Vagina (tissue), 2 donors: ENCODE data around the gene RNASE13. TPM values are rescaled to one million over a fixed set of nuclear protein-coding genes. Genes with fewer than 3 reads are reported as not detected.

ENCODE experiments used
- DNase-seq, 2 donors: peaks; one replicate each; pipeline ENCODE4 v3.0.0-alpha.2; 2017; ENCODE audit errors: extremely low spot score in 2 of 2
- H3K27ac ChIP-seq: fragments of 200-600 bp; sonication (generic); one replicate; pipeline ENCODE4 v1.5.1; 2019
- H3K27me3 ChIP-seq: fragments of 200-600 bp; sonication (generic); one replicate; pipeline ENCODE4 v1.5.1; 2019
- H3K36me3 ChIP-seq, 2 donors: fragments of 200-600 bp; sonication (generic); one replicate each; pipeline ENCODE4 v1.5.1; 2017 to 2019
- H3K4me1 ChIP-seq: fragments of 200-600 bp; sonication (generic); one replicate; pipeline ENCODE4 v1.5.1; 2019
- H3K4me3 ChIP-seq, 2 donors: fragments of 200-600 bp; sonication (generic); 1 replicate in 1 of 2; 2 replicates in 1 of 2; pipeline ENCODE4 v1.5.1; 2016 to 2019
- H3K9me3 ChIP-seq: fragments of 200-600 bp; sonication (generic); one replicate; pipeline ENCODE4 v1.5.1; 2019
- POLR2A ChIP-seq, 2 donors: fragments of 450-650 bp; IDR thresholded peaks; one replicate each; pipeline ENCODE4 v1.6.1; 2017; ENCODE audit warnings: antibody characterized with exemption in 2 of 2, mild to moderate bottlenecking in 2 of 2, moderate library complexity in 2 of 2
- POLR2AphosphoS5 ChIP-seq, 2 donors: sonication (generic); formaldehyde crosslinking; IDR thresholded peaks; one replicate each; pipeline ENCODE4 v1.9.0; 2017; ENCODE audit warnings: antibody characterized with exemption in 2 of 2, mild to moderate bottlenecking in 2 of 2, low read depth in 1 of 2; ENCODE audit not compliant: insufficient read depth in 1 of 2
- intact Hi-C: fragments of 100-400 bp; cut with DNase I; formaldehyde crosslinking; loops from one replicate; pipeline ENCODE4 v1.15.1; 2023
- total RNA-seq: library from RNA; depleted of rRNA; stranded (reverse); fragments of >200 nt; gene quantifications from one replicate; pipeline ENCODE4 v1.2.3, GENCODE V29; 2016
- TF ChIP-seq, protein P1 (sequence below), 3 experiments: fragments of 450-650 bp in 2 of 3; fragments of 200-600 bp in 1 of 3; sonication (generic) in 1 of 3; IDR thresholded peaks; one replicate each; pipeline ENCODE4 v1.5.1; 2017 to 2019; ENCODE audit warnings: antibody characterized with exemption in 3 of 3, mild to moderate bottlenecking in 2 of 3, moderate library complexity in 2 of 3

RNASE13 gene
- total RNA-seq, 1 donor from 2014 or later, result not detected

DNA sequence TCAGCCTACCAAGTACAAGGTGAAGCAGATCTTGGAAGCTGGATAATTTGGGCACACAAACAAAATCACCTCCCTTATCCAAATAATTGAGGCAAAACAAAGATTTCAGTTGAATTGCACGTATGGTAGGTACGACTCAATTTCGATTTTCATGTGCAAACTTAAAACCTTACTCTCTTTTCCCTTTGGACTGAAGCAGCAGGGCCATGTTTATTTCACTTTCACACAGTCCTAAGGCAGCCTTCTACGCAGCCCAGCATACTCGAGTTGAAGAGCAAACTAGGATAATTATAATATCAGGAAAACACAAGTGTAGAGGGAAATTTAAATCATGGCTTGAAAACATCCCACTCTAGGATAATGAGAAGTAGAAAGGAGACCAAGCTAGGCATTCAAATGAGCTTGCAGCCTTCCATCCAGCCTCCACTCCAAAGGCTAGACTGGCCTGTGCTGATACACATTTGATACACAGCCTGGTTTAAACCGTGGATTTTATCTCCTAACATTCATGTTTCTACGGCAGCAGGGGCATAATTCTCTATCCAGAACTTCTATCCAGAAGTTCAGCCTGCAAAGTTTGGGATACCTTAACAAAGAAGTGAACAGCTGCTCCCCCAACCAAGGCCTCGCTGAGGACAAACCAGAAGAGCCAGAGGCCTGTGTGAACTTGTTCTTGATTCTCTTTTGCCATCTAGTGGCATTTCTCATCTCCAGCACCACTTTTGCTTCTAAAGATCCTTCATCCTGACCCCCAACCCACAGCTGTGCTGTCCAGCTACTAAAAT lies 5.2 kb upstream of the RNASE13 start:
- peaks cover 51% of the 10 kb centered on the region for H3K4me1 ChIP-seq
- no peaks in the 10 kb centered on the region for H3K36me3 ChIP-seq
- no peaks in the 10 kb centered on the region for H3K27me3 ChIP-seq
- peak overlapping the region in 1 of 2 donors; percentile 9 for H3K4me3 ChIP-seq
- peak overlapping the region; percentile 88 for H3K27ac ChIP-seq
- DNase-seq, result no peak
- intact Hi-C loops, result loop anchor here (2.0 to 5.0 kb wide), 2 partner anchors 25 to 37 kb away; no protein-coding TSS in a partner anchor
- no peaks in the 10 kb centered on the region for H3K9me3 ChIP-seq
- TF ChIP-seq POLR2A (IDR thresholded peaks at IDR 0.05), result no peak
- peak in 1 of 2 donors; percentile 64 for TF ChIP-seq POLR2AphosphoS5 (IDR thresholded peaks at IDR 0.05; ENCODE audit: insufficient read depth in 1 of 2, low read depth in 1 of 2)
- TF ChIP-seq, protein P1, sequence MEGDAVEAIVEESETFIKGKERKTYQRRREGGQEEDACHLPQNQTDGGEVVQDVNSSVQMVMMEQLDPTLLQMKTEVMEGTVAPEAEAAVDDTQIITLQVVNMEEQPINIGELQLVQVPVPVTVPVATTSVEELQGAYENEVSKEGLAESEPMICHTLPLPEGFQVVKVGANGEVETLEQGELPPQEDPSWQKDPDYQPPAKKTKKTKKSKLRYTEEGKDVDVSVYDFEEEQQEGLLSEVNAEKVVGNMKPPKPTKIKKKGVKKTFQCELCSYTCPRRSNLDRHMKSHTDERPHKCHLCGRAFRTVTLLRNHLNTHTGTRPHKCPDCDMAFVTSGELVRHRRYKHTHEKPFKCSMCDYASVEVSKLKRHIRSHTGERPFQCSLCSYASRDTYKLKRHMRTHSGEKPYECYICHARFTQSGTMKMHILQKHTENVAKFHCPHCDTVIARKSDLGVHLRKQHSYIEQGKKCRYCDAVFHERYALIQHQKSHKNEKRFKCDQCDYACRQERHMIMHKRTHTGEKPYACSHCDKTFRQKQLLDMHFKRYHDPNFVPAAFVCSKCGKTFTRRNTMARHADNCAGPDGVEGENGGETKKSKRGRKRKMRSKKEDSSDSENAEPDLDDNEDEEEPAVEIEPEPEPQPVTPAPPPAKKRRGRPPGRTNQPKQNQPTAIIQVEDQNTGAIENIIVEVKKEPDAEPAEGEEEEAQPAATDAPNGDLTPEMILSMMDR (IDR thresholded peaks at IDR 0.05), result peak; percentile 19 to 68 (median 61)

DNA sequence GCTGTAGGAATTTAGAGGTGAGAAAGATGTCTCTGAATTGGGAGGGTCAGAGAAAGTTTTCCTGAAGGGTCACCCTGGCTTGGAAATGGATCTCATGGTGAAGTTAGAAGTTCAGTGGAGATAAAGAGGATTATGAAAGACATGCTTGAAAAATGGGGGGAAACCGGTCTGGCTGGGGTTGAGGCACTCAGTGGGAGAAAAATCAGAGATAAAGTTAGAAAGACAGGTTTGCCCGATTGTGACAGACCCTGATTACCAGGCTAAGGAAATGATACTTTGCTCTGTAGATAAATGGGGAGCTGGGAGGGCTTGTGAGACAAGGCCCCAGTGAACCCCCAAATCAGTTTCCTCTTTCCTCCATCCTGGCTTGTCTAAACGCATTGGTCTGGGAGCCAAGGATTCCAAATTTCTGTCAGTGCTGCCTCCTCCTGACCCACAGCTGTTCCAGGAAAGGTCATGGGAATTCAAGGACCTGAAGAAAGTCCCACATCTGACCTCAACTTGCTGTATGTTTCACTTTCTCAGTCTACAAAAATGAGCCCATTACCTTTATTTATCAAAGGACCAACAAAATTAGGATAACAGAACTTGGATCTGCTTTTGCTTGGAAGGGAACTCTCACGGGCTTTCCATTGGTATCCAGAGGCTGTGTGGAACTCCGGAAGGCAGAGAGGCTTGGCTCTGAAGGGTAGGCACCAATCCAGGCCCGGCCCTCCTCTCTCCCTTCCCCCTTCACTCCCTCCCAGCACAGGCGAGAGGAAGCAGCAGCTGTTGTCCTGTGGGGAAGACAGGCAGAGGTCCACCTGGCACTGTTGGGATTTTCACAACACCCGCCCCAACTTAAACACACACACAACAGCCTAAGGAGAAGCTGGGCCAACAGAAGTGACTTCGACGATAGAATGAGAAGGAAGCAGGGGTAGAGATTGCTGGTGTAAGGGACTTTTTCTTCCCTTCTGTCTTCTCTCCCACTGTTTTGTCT lies 4.1 kb upstream of the RNASE13 start:
- peak in 1 of 2 donors; percentile 97 for DNase-seq
- TF ChIP-seq POLR2A (IDR thresholded peaks at IDR 0.05) (no peak), POLR2AphosphoS5 (IDR thresholded peaks at IDR 0.05; ENCODE audit: insufficient read depth in 1 of 2, low read depth in 1 of 2) (peak; percentile 76 to 77)
- TF ChIP-seq, protein P1 (IDR thresholded peaks at IDR 0.05), result no peak
- peak overlapping the region in 1 of 2 donors; percentile 9 for H3K4me3 ChIP-seq
- peaks cover 59% of the 10 kb centered on the region for H3K4me1 ChIP-seq
- peak overlapping the region; percentile 88 for H3K27ac ChIP-seq
- intact Hi-C loops, result no loop called here
- H3K9me3 ChIP-seq, result no peaks in the 10 kb centered on the region
- H3K27me3 ChIP-seq, result no peaks in the 10 kb centered on the region
- no peaks in the 10 kb centered on the region for H3K36me3 ChIP-seq

DNA sequence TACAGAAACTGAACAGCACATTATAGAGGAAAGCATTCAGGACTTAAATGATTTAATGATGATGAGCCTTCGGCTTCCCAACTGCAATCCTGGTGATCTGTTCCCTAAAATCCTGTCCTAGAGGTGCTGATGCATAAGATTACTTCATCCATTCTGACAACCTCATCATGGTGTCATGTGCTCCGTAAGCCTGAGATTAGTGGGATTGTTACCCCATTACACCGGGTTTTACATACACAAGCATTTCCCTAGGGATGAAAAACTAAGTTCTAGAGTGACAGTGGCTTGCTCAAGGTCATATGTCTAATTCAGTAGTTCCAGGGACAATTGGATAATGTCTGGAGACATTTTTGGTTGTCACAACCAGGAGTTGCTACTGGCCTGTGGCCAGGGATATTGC lies 2.5 kb upstream of the RNASE13 start:
- Histone ChIP-seq H3K9me3 (no peaks in the 10 kb centered on the region), H3K4me1 (peaks cover 43% of the 10 kb centered on the region), H3K27ac (peak overlapping the region; percentile 88), H3K27me3 (no peaks in the 10 kb centered on the region), H3K36me3 (no peaks in the 10 kb centered on the region), H3K4me3 (no peak overlapping the region)
- DNase-seq, result no peak
- TF ChIP-seq, protein P1 (IDR thresholded peaks at IDR 0.05), result no peak
- TF ChIP-seq POLR2AphosphoS5 (IDR thresholded peaks at IDR 0.05; ENCODE audit: insufficient read depth in 1 of 2, low read depth in 1 of 2), result no peak
- no peak for TF ChIP-seq POLR2A (IDR thresholded peaks at IDR 0.05)
- intact Hi-C loops, result no loop called here

DNA sequence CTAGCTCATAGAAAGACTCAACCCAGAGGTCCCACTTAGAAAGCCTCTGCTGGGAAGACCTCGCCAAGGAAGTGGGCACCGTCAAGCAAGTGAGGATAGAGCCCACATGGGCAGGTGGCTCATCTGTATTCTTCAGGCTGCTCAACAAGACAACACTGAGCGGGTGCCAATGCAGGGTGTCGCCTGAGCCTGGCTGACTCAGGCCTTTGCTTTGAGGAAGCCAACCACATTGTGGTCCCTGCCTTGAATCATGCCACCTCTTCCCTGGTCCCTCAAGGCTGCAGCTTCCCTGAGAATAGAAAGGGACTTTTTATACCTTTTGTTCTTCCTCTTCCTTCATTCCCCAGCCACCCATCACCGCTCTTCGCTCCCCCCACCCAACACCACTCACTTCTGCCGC lies 2.1 kb upstream of the RNASE13 start:
- no peaks in the 10 kb centered on the region for H3K27me3 ChIP-seq
- H3K27ac ChIP-seq, result peak overlapping the region; percentile 88
- no peaks in the 10 kb centered on the region for H3K9me3 ChIP-seq
- H3K36me3 ChIP-seq, result no peaks in the 10 kb centered on the region
- intact Hi-C loops, result no loop called here
- no peak for TF ChIP-seq POLR2A (IDR thresholded peaks at IDR 0.05)
- TF ChIP-seq, protein P1 (IDR thresholded peaks at IDR 0.05), result no peak
- TF ChIP-seq POLR2AphosphoS5 (IDR thresholded peaks at IDR 0.05; ENCODE audit: insufficient read depth in 1 of 2, low read depth in 1 of 2), result no peak
- H3K4me1 ChIP-seq, result peaks cover 39% of the 10 kb centered on the region
- no peak for DNase-seq
- H3K4me3 ChIP-seq, result no peak overlapping the region
